Stimulated activated naive CD4-positive, alpha-beta T cell treated with Interleukin-2 at 50 U/mL for 16 hours (primary cell): ENCODE results near the gene MGA.

ENCODE experiments used
- DNase-seq: peaks from one replicate; lab custom pipeline; 2025; lab: John Stamatoyannopoulos, UW

MGA gene

GRCh38 chr15:41658689-41659088 lies 1.5 kb upstream of the MGA start:
- DNase-seq, result no peak

- DNase-seq, result no peak
Measured at GRCh38 chr15:41659190-41659589, 1.0 kb upstream of the MGA start.

- DNase-seq, result no peak
Measured at GRCh38 chr15:41659855-41660234, 360 bp upstream of the MGA start.

GRCh38 chr15:41661078-41661517 lies 893 bp downstream of the MGA start:
- no peak for DNase-seq

- DNase-seq, result peak; percentile 68
Measured at GRCh38 chr15:41661518-41662225, 1.5 kb downstream of the MGA start.

DNA sequence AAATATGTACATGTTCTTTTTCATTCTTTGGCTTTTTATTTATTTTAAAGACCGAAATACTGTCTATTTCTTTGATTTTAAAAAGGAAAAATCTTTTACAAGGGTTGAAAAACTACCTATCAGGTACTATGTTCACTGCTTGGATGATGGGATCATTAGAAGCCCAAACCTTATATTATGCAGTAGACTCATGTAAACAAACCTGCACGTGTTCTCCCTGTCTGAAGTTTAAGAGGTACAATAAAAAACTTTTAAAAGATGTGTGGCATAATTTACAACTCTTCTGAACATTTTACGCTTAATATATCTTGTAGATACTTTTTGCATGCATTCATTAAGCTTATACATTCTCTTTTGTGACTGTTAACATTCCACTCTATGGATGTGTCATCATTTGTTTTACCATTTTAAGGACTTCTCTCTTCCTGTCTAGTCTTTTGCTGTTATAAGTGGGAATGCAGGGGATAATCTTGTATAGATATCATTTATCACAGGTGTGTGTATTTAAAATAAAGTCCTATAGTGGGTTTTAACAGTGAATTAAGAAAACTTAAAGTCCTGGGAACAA lies 6.2 kb downstream of the MGA start:
- no peak for DNase-seq

DNA sequence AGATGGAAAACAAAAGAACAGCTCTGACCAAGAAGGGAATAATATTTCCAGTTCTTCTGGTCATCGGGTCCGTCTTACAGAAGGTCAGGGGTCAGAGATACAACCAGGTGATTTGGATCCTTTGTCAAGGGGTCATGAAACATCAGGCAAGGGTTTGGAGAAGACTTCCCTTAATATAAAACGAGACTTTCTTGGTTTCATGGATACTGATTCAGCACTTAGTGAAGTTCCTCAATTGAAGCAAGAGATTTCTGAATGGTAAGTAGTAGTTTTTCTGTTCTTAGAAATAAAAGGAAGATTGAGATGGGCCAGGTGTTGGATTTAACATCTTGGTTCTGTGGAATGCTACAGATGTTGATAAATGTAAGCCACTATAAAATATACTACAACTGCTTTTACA lies 9.5 kb downstream of the MGA start:
- DNase-seq, result no peak

DNA sequence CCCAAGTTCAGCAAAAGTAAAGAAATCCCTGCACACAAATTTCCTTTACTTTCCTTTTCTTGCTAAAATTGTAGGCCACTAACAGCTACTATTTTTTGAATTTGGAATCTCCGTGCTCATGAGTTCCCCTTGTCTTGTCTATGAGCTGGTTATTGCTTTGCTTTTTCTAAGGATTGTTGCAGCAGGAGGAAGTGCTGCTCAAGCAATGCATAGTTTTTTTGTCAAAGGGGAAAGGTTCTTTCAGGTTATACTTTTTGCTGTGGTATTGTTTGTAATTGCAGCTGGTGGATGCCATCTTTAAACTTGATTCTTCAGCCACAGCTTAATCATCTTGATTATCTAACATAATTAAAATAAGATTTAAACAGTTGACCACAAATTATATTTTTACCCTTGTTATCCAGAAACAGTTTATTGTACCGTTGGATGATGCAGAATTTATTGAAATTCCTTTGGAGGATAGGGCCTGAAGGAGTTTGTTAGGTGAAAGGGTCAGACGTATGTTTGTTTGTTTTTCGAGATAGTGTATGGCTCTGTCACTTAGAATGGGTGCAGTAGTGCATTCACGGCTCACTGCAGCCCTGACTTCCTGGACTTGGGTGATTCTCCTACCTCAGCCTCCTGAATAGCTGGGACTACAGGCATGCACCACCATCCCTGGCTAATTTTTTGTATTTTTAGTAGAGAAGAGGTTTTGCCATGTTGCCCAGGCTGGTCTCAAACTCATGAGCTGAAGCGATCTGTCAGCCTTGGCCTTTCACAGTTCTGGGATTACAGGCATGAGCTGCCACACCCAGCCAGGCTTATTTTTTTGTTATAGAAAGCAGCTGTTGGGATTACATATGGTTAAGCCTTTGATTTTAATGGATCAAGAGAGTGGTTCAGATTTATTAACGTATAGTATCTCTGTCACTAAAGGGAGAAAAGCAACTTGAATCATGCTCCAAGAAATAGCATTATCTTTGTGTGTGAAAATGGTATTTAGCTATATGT lies 11.7 kb downstream of the MGA start:
- DNase-seq, result no peak

GRCh38 chr15:41675337-41675736 lies 15.1 kb downstream of the MGA start:
- DNase-seq, result no peak

DNA sequence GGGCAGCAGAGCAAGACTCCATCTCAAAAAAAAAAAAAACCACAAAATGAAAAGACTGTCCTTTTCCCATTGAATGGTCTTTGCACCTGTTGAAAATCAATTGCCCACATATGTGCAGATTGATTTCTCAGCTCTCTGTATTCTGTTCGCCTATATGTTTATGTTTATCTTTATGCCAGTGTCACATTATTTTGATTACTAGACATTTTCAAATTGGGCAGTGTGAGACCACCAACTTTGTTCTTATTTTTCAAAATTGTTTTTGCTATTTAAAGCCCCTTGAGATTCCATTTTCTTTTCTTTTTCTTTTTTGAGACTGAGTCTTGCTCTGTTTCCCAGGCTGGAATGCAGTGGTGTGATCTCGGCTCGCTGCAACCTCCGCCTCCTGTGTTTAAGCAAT lies 18.5 kb downstream of the MGA start:
- DNase-seq, result no peak

- DNase-seq, result no peak
Measured at GRCh38 chr15:41683955-41684354, 23.8 kb downstream of the MGA start.

DNA sequence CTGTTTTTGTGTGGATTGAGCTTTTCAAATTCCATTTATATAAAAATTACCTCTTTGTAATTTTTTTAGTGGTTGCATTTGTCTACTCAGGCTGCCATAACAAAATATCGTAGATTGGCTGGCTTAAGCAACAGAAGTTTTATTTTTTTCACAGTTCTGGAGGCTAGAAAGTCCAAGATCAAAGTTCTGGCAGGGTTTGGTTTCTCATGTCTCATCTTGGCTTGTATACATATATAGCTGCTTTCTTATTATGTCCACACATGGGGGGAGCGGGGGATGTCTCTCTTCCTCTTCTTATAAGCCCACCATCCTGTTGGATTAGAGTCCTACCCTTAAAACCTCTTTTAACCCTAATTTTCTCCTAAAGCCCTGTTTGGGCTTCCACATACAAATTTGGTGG lies 28.5 kb downstream of the MGA start:
- no peak for DNase-seq

- no peak for DNase-seq
Measured at GRCh38 chr15:41689083-41689482, 28.9 kb downstream of the MGA start.

- DNase-seq, result no peak
Measured at GRCh38 chr15:41689834-41690233, 29.6 kb downstream of the MGA start.

GRCh38 chr15:41690636-41691035 lies 30.4 kb downstream of the MGA start:
- no peak for DNase-seq

GRCh38 chr15:41691471-41691870 lies 31.3 kb downstream of the MGA start:
- DNase-seq, result no peak

GRCh38 chr15:41692049-41692448 lies 31.8 kb downstream of the MGA start:
- DNase-seq, result no peak

DNA sequence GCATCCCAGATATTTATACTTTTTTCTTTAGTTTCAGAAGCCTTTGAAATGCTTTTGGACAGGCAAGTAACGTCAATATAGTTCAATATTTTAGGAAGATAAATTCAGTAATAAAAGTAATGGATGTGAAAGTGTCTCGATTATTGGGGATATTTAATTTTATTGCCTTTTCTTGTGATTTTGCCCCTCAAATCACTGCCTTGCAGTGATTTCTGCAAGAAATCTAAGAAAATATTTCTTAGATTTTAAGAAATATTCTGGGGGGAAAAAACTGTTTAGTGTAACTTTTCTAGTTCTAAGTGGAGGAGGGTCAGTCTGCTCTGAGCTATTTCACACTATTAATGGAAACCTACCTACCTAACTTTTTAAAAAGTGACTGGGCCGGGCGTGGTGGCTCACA lies 33.6 kb downstream of the MGA start:
- no peak for DNase-seq

- DNase-seq, result peak; percentile 5
Measured at GRCh38 chr15:41695750-41696436, 35.7 kb downstream of the MGA start.

DNA sequence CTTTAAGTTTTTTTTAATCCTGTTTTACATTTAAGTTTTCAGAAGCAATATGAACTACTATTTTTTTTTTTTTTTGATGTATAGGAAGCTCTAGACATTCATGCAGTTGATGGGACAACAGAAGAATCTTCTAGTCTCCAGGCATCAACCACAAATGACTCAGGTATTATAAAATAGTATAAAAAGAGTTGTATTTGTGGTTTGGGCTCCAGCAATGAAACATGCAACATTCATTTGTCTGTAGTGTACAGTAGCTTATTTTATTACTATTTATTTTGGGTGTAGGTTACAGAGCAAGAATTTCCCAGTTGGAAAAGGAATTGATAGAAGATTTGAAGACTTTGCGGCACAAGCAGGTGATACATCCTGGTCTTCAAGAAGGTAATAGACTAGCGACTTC lies 38.6 kb downstream of the MGA start:
- DNase-seq, result no peak

- DNase-seq, result no peak
Measured at GRCh38 chr15:41703120-41703519, 42.9 kb downstream of the MGA start.

GRCh38 chr15:41713047-41713446 lies 52.8 kb downstream of the MGA start:
- no peak for DNase-seq
